Dermis blood vessel endothelial cell (primary cell): ENCODE measurements around the gene CHRND. TPM values are rescaled to one million over a fixed set of nuclear protein-coding genes. Genes with fewer than 3 reads are reported as not detected.
A peak's percentile ranks its signal among the peaks of the same experiment; 100 is the strongest.
"Not testable (repeated sequence)": the region's sequence is repeated elsewhere in the genome, so short reads cannot be mapped to it uniquely, and the experiment has no call there.

Experiments used
- DNase-seq: peaks from one replicate; pipeline ENCODE4 v3.0.0; 2010
- total RNA-seq: library from RNA; depleted of rRNA; stranded (reverse); fragments of >200 nt; gene quantifications from 2 replicates; pipeline ENCODE4 v1.2.3, GENCODE V29; 2014

CHRND gene
- total RNA-seq, 1 donor from 2014 or later = not detected

GRCh38 chr2:232543928-232544631, 18.1 kb downstream of the CHRND start:
- DNase-seq = no peak

- DNase-seq = no peak
These were observed 18.7 kb downstream of the CHRND start for GRCh38 chr2:232544674-232545073.

GRCh38 chr2:232545511-232546375, 19.8 kb downstream of the CHRND start:
- DNase-seq = no peak

- no peak for DNase-seq
These were observed 22.0 kb downstream of the CHRND start for GRCh38 chr2:232547991-232548390.

GRCh38 chr2:232549655-232550353, 23.8 kb downstream of the CHRND start:
- no peak for DNase-seq

GRCh38 chr2:232550354-232551249, 24.6 kb downstream of the CHRND start, which contains the start of the genes EIF4E2 and TIGD1:
Gene EIF4E2 (plus strand): TSS chr2:232550689. CDS start chr2:232550725, 36 bp downstream.
Gene TIGD1 (minus strand): TSS chr2:232550557. CDS start chr2:232549882, 675 bp downstream.
- peak; percentile 96 for DNase-seq

- no peak for DNase-seq
These were observed 25.3 kb downstream of the CHRND start for GRCh38 chr2:232551250-232551638.

GRCh38 chr2:232551776-232552175, 25.8 kb downstream of the CHRND start:
- DNase-seq = no peak

GRCh38 chr2:232556426-232556825, 30.5 kb downstream of the CHRND start:
- DNase-seq = no peak

GRCh38 chr2:232562515-232563151, 36.7 kb downstream of the CHRND start:
- no peak for DNase-seq

GRCh38 chr2:232563580-232563979, 37.6 kb downstream of the CHRND start:
- no peak for DNase-seq

- DNase-seq = no peak
These were observed 41.8 kb downstream of the CHRND start for GRCh38 chr2:232567721-232568120.

GRCh38 chr2:232568161-232568560, 42.2 kb downstream of the CHRND start:
- peak; percentile 29 for DNase-seq

- no peak for DNase-seq
These were observed 43.6 kb downstream of the CHRND start for GRCh38 chr2:232569541-232569940.

GRCh38 chr2:232570481-232570880, 44.5 kb downstream of the CHRND start:
- not testable (repeated sequence) for DNase-seq

- DNase-seq = peak; percentile 17
These were observed 45.1 kb downstream of the CHRND start for GRCh38 chr2:232571026-232571474.

- DNase-seq = no peak
These were observed 47.1 kb downstream of the CHRND start for GRCh38 chr2:232573042-232573441.

- DNase-seq = no peak
These were observed 47.9 kb downstream of the CHRND start for GRCh38 chr2:232573771-232574435.

GRCh38 chr2:232574674-232575403, 48.9 kb downstream of the CHRND start:
- DNase-seq = no peak

GRCh38 chr2:232575404-232575746, 49.4 kb downstream of the CHRND start:
- no peak for DNase-seq
